CD14-positive monocyte (primary cell): ENCODE data around the gene CHRDL2. TPM values are rescaled to one million over a fixed set of nuclear protein-coding genes. Genes with fewer than 3 reads are reported as not detected.
A peak's percentile ranks its signal among the peaks of the same experiment; 100 is the strongest.

Experiments
- DNase-seq, 3 donors: peaks; one replicate each; pipeline ENCODE4 v3.0.0-alpha.2; 2011 to 2022
- H2AFZ ChIP-seq: 2 replicates; pipeline ENCODE4 v1.6.0; 2012; ENCODE audit warnings: mild to moderate bottlenecking, low read depth, low read length, inconsistent platforms; ENCODE audit not compliant: insufficient read depth, poor library complexity, severe bottlenecking
- H3K27ac ChIP-seq, 2 donors: 1 replicate in 1 of 2; 2 replicates in 1 of 2; pipeline ENCODE4 v1.5.1; 2012 to 2013; ENCODE audit warnings: low read length in 2 of 2, control low read depth in 1 of 2, inconsistent platforms in 1 of 2, low read depth in 1 of 2, mild to moderate bottlenecking in 1 of 2
- H3K27me3 ChIP-seq, 2 donors: one replicate each; pipeline versions ENCODE4 v1.6.0 to v1.6.1; 2011 to 2013; ENCODE audit warnings: low read length in 2 of 2; ENCODE audit not compliant: control insufficient read depth in 2 of 2, insufficient read depth in 2 of 2
- H3K36me3 ChIP-seq, 2 donors: replicated peaks in 1 of 2; 1 replicate in 1 of 2; 2 replicates in 1 of 2; pipeline versions ENCODE4 v1.5.1 to v1.6.1; 2012 to 2013; ENCODE audit warnings: low read length in 2 of 2, control low read depth in 1 of 2, inconsistent platforms in 1 of 2, mild to moderate bottlenecking in 1 of 2; ENCODE audit not compliant: insufficient read depth in 2 of 2, control insufficient read depth in 1 of 2
- H3K4me1 ChIP-seq, 2 donors: 1 replicate in 1 of 2; 2 replicates in 1 of 2; pipeline versions ENCODE4 v1.5.1 to v1.6.1; 2012 to 2013; ENCODE audit warnings: low read length in 2 of 2, control low read depth in 1 of 2, inconsistent platforms in 1 of 2, mild to moderate bottlenecking in 1 of 2, moderate library complexity in 1 of 2; ENCODE audit not compliant: insufficient read depth in 2 of 2, control insufficient read depth in 1 of 2
- H3K4me2 ChIP-seq: replicated peaks from 2 replicates; pipeline ENCODE3; 2012; ENCODE audit warnings: low read length, moderate library complexity, mild to moderate bottlenecking; ENCODE audit not compliant: poor library complexity, severe bottlenecking; ENCODE audit errors: extremely low read depth
- H3K4me3 ChIP-seq, 3 experiments: fragments of 200-600 bp in 1 of 3; sonication (generic) in 1 of 3; replicated peaks in 1 of 3; 1 replicate in 2 of 3; 2 replicates in 1 of 3; pipeline ENCODE4 v1.5.1; 2011 to 2013; ENCODE audit warnings: low read length in 3 of 3, mild to moderate bottlenecking in 3 of 3, control low read depth in 2 of 3, low read depth in 2 of 3, inconsistent platforms in 1 of 3, moderate library complexity in 1 of 3
- H3K79me2 ChIP-seq: 2 replicates; pipeline ENCODE4 v1.6.0; 2012; ENCODE audit warnings: mild to moderate bottlenecking, control low read depth, inconsistent platforms, low read length, moderate library complexity; ENCODE audit not compliant: insufficient read depth
- H3K9ac ChIP-seq: 2 replicates; pipeline ENCODE4 v1.6.0; 2017; ENCODE audit warnings: low read length, mild to moderate bottlenecking; ENCODE audit not compliant: insufficient read depth, poor library complexity, severe bottlenecking
- H3K9me3 ChIP-seq, 2 donors: replicated peaks in 1 of 2; 1 replicate in 1 of 2; 2 replicates in 1 of 2; pipeline versions ENCODE4 v1.5.1 to v1.6.1; 2012 to 2013; ENCODE audit warnings: low read length in 2 of 2, control low read depth in 1 of 2; ENCODE audit not compliant: control insufficient read depth in 1 of 2, insufficient read depth in 1 of 2
- H4K20me1 ChIP-seq: 2 replicates; pipeline ENCODE4 v1.6.0; 2012; ENCODE audit warnings: mild to moderate bottlenecking, low read length, control low read depth, moderate library complexity; ENCODE audit not compliant: insufficient read depth
- H3K27ac Mint-ChIP-seq, 7 donors: one replicate each; pipeline ENCODE4 v1.8.0; 2020; ENCODE audit warnings: mild to moderate bottlenecking in 7 of 7, mixed read lengths in 7 of 7, moderate library complexity in 6 of 7, inconsistent platforms in 2 of 7
- H3K27me3 Mint-ChIP-seq, 3 donors: one replicate each; pipeline ENCODE4 v1.8.0; 2021 to 2022; ENCODE audit warnings: low read depth in 3 of 3, mild to moderate bottlenecking in 3 of 3, mixed read lengths in 3 of 3, moderate library complexity in 3 of 3, inconsistent platforms in 1 of 3
- H3K36me3 Mint-ChIP-seq, 2 donors: one replicate each; pipeline ENCODE4 v1.8.0; 2020; ENCODE audit warnings: mixed read lengths in 2 of 2, inconsistent platforms in 1 of 2, mild to moderate bottlenecking in 1 of 2
- H3K4me1 Mint-ChIP-seq: one replicate; pipeline ENCODE4 v1.8.0; 2020; ENCODE audit warnings: mild to moderate bottlenecking, mixed read lengths
- H3K4me3 Mint-ChIP-seq, 2 donors: one replicate each; pipeline ENCODE4 v1.8.0; 2020; ENCODE audit warnings: mild to moderate bottlenecking in 2 of 2, mixed read lengths in 2 of 2, moderate library complexity in 1 of 2
- H3K9me3 Mint-ChIP-seq, 7 donors: one replicate each; pipeline ENCODE4 v1.8.0; 2020 to 2022; ENCODE audit warnings: mixed read lengths in 7 of 7, mild to moderate bottlenecking in 6 of 7, moderate library complexity in 6 of 7, inconsistent platforms in 2 of 7
- WGBS: methylation state at CpG from one replicate; pipeline ENCODE4 v1.1.5; 2013; ENCODE audit warnings: missing lambda C conversion rate; ENCODE audit not compliant: insufficient coverage; 5-methylcytosine and 5-hydroxymethylcytosine counted together
- intact Hi-C, 2 donors: fragments of 100-400 bp; cut with micrococcal nuclease; formaldehyde crosslinking; loops; one replicate each; pipeline versions ENCODE4 v1.15.0 to v1.15.1; 2023
- polyA plus RNA-seq, 3 donors: library from polyadenylated mRNA; depleted of rRNA in 1 of 3; unstranded in 2 of 3; stranded (reverse) in 1 of 3; fragments of 300-500 nt in 2 of 3; fragments of >200 nt in 1 of 3; fragmentation: Illumina TruSeq in 2 of 3; gene quantifications; 1 replicate in 2 of 3; 2 replicates in 1 of 3; pipeline ENCODE4 v1.2.3, GENCODE V29; 2012 to 2021
- TF ChIP-seq, protein P1 (sequence below): fragments of 200-600 bp; IDR thresholded peaks from one replicate; pipeline ENCODE4 v1.8.0; 2022; ENCODE audit warnings: antibody characterized with exemption, mild to moderate bottlenecking

The CHRDL2 gene
- polyA plus RNA-seq, 3 donors = not detected

GRCh38 chr11:74654976-74655375, 76.2 kb downstream of the CHRDL2 start:
- no peak for DNase-seq
- WGBS = no CpG with 5 or more reads among the region's 5 CpGs
- Mint-ChIP-seq H3K27me3 (no peaks in the 10 kb centered on the region), H3K36me3 (peaks cover 55 to 75% of the 10 kb centered on the region in 2 donors), H3K9me3 (peaks cover 5 to 22% (median 11%) of the 10 kb centered on the region in 7 donors), H3K27ac (no peak overlapping the region), H3K4me1 (no peaks in the 10 kb centered on the region), H3K4me3 (no peak overlapping the region)
- H3K4me2 ChIP-seq = no peak overlapping the region
- peaks cover 8 to 46% of the 10 kb centered on the region in 2 donors for H3K36me3 ChIP-seq
- H3K79me2 ChIP-seq = no peaks in the 10 kb centered on the region
- H3K4me1 ChIP-seq = no peaks in the 10 kb centered on the region
- no peaks in the 10 kb centered on the region for H3K27me3 ChIP-seq
- no peaks in the 10 kb centered on the region for H4K20me1 ChIP-seq
- no peak overlapping the region for H3K4me3 ChIP-seq
- TF ChIP-seq, protein P1, sequence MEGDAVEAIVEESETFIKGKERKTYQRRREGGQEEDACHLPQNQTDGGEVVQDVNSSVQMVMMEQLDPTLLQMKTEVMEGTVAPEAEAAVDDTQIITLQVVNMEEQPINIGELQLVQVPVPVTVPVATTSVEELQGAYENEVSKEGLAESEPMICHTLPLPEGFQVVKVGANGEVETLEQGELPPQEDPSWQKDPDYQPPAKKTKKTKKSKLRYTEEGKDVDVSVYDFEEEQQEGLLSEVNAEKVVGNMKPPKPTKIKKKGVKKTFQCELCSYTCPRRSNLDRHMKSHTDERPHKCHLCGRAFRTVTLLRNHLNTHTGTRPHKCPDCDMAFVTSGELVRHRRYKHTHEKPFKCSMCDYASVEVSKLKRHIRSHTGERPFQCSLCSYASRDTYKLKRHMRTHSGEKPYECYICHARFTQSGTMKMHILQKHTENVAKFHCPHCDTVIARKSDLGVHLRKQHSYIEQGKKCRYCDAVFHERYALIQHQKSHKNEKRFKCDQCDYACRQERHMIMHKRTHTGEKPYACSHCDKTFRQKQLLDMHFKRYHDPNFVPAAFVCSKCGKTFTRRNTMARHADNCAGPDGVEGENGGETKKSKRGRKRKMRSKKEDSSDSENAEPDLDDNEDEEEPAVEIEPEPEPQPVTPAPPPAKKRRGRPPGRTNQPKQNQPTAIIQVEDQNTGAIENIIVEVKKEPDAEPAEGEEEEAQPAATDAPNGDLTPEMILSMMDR = no peak
- H3K9ac ChIP-seq = no peak overlapping the region
- peaks cover 0 to 7% of the 10 kb centered on the region in 2 donors for H3K9me3 ChIP-seq
- no peak overlapping the region for H3K27ac ChIP-seq
- intact Hi-C loops = no loop called here
- H2AFZ ChIP-seq = no peak overlapping the region

DNA sequence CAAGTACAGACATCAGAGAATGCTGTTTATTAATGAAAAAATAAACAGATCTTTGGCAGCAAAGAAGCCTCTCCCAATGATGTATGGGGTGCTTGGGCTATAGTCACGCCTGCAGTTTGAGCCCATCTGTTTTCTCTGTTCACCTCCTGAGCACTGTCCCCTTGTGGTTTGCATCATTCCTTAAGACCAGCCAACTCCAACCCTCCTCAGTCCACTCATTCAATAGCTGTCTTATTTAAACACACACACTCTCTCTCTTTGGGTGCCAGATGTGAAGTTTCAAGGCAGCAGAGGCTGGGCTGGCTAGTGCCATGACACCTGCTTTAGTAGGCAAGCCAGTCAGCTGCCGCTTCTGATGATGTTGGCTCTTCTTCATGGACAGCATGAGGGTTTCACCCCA, 80.7 kb downstream of the CHRDL2 start:
- peaks cover 0 to 2% (median 0%) of the 10 kb centered on the region in 7 donors for H3K9me3 Mint-ChIP-seq
- H3K27me3 ChIP-seq = no peaks in the 10 kb centered on the region
- no peaks in the 10 kb centered on the region for H3K4me1 Mint-ChIP-seq
- intact Hi-C loops = no loop called here
- no peaks in the 10 kb centered on the region for H3K4me1 ChIP-seq
- H3K36me3 Mint-ChIP-seq = peaks cover 66 to 69% of the 10 kb centered on the region in 2 donors
- H3K4me2 ChIP-seq = no peak overlapping the region
- no peaks in the 10 kb centered on the region for H4K20me1 ChIP-seq
- H3K27ac ChIP-seq = no peak overlapping the region
- no peak overlapping the region for H3K4me3 Mint-ChIP-seq
- no peaks in the 10 kb centered on the region for H3K79me2 ChIP-seq
- 100% methylated on average over 1 of the region's 2 CpGs for WGBS
- H3K36me3 ChIP-seq = peaks cover 42 to 91% of the 10 kb centered on the region in 2 donors
- H3K27ac Mint-ChIP-seq = peak overlapping the region in 1 of 7 donors; percentile 14
- no peak for DNase-seq
- TF ChIP-seq, protein P1 = no peak
- no peak overlapping the region for H3K9ac ChIP-seq
- H2AFZ ChIP-seq = no peak overlapping the region
- no peak overlapping the region for H3K4me3 ChIP-seq
- no peaks in the 10 kb centered on the region for H3K27me3 Mint-ChIP-seq
- no peaks in the 10 kb centered on the region for H3K9me3 ChIP-seq
